Hypothalamus (tissue), 51 donors: ENCODE data around the gene FHIT.

ENCODE experiments used
- DNase-seq, 51 donors: peaks; one replicate each; lab custom pipeline; 2025; lab: John Stamatoyannopoulos, UW

The FHIT gene

DNA sequence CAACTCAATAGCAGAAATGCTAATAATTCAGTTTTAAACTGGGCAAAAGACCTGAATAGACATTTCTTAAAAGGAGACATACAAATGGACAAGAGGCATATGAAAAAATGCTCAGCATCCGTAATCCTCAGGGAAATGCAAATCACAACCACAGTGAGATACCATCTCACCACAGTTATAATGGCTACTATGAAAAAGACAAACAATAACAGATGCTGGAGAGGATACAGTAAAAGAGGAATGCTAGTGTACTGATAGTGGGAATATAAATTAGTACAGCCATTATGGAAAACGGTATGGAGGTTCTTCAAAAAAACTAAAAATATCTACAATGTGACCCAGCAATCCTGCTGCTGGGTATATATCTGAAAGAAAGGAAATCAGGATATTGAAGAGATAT lies 367.2 kb downstream of the FHIT start:
- DNase-seq: no peak

DNA sequence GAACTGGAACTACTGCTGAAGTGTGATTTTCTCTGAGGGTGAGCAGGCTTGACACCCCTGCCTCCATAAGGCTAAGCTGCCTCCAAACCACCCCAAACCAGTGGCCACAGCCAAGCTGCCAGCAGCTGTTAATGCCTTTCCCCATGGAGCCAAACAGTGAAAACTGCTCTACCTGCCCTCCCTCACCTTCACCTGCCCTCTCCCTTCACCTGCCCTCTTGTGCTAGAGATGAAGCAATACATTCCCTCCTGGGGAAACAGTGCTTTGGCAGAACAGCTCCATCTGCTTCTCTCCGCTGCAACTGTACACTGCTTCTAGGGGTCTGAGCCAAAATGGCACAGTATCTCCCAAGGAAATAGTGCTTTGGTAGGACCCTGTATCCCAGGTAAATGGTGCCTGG lies 374.1 kb downstream of the FHIT start:
- DNase-seq: no peak

DNA sequence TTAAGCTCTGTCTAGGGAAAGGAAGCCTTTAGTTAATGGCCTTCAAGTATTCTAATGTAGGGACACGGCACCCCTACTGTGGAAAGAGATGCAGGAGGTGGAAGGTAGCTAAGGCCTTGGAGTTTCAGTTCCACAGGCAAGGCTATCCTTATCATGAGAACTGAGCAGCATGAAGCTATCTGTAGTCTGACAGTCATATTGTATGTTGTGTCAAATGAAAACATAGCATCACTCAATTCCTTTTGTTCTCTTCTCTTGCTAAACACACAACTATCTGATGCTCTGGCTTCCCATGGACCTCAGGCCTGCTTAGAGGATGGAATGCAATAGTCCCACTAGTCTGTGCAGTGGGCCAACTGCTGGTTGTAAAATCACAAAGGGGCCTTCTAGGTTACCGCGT lies 380.9 kb downstream of the FHIT start:
- DNase-seq: no peak

DNA sequence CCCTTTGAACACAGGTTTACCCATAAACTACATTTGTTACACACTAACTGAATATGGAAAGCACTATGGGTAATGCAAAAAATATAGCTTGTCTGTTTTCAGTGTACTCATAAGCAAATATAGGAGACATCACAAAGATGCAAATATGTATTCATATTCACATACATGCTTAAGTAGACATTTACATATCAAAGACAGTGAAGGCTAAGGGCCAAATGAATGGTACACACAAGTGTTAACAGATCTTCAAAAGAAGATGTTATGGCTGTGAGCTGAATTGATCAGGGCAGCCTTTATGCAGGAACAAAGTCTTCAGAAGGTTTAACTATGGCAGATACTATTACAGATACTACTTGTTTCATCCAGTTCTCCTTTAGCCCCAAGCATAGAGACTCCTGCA lies 384.1 kb downstream of the FHIT start:
- DNase-seq: no peak

DNA sequence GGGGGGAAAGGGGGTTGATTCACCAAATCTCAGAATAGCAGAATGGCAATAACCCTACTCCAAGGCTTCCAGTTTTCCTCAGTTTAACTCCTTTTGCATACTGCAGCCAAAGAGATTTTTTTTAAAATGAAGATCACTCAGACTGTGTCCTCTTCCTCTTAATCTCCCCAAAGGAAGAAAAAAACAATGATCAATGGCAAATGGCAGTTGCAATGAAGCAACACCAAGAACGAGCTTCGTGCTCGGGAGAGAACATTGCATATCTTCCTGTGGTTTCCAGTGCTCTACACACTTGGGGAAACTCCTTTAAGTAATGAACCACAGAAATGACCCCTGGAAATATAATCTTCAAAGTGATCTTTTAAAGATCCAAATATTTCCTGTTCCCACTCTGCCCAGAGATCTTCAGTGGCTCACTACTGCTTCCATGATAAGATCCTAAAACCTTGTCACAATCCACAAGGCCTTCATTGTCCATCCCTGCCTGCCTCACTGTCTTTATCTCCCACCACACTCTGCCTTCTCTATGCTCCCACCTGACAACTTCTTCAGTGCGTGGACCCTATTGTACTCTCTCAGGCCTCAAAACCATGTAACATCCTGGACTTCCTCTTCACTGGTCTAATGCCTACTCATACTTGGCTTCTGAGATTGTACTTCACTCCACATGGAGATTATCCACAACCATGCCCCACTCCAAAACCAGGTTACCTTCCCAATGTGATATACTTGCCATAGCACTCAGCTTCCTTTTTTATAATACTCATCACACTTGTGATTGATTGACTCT lies 394.8 kb downstream of the FHIT start:
- no peak for DNase-seq

- DNase-seq: no peak
Measured at GRCh38 chr3:60855250-60855649, 396.0 kb downstream of the FHIT start.

DNA sequence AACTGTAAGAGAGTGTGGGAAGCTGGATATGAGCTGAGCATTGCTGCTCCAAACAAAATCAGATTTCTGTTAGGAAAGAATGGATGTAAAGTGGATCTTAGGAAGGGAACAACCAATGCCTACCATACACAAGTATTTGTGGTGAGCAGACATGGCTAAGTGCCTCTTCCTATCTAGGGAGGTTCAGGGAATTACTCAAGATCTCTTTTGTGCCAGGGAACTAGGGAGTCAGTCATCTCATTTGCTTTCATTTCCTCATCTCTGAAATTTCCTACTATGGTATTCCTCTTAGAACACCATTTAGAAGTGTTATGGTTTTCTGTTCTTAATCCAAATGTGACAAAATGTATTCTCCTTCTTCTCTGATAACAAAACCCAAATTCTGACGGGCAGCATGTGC lies 396.5 kb downstream of the FHIT start:
- DNase-seq: no peak

DNA sequence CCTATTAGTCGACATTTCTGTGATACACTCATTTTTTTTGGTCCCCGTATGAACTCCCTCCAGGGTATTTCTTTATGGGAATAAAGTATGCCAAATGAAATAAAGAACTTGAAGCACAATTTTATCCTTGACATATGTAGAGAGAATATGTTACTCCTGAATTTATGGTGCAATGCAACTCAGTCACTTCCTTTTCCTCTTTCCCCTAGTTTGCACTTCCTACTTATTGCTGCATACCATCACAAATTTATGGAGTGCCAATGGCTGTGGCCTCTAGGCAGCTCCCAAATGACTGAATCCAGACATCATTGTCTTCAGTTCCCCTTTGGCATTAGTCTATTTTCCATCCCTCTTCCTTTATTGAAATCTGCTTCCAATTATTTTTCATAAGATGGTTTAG lies 403.5 kb downstream of the FHIT start:
- no peak for DNase-seq

- DNase-seq: no peak
Measured at GRCh38 chr3:60844256-60844655, 407.0 kb downstream of the FHIT start.

DNA sequence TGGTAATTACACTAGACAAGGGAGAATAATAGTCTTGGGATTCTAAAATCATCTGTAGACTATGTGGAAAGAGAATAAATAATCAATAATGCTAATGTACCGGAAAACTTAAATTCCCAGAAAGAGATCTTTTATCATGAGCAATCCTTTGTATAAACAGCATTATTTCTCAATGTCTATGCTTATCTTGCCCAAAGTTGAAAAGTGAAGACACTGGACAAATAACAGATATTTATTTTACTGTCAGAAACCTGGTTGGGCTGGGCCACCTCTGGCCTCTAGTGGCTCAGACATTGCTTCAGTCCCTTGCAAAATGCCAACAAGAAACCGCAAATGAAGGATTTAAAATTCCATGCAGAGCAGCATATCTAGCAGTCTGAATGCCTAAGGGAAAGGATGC lies 409.9 kb downstream of the FHIT start:
- DNase-seq: no peak

DNA sequence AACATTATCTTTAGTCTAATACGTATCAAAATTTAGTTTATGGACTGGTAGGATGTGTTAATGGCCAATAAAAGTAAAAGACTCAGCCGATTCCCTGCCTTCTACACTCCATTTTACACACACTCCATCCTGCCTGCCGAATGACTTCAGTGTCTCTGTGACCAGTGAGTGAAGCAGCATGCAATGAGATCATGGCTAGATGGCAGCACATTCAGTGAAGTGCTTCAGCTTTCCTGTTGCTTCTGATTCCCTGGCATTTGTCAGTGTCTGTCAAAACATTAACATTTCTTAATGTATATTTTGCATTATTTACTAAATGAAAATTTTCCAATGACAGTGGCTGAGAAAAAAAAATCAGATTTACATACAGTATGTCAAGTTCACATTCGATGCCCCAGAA lies 412.0 kb downstream of the FHIT start:
- DNase-seq: peak in 26 of 51 donors; percentile 0 to 44 (median 11)

DNA sequence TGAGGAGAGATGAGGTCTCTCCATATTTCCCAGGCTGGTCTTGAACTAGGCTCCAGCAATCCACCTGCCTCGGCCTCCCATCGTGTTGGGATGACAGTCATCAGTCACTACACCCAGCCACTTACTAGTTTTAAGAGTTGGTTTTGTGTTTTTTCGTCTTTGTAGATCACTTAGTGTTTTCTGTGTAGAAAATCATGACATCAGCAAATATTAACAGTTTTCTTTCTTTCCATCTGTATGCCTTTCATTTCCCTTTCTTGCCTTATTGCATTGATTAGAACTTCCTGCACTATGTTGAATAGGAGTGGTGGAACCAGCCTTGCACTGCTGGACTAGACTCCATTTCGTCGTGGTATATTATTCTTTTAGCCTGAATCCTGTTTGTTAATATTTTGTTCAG lies 415.5 kb downstream of the FHIT start:
- DNase-seq: no peak

GRCh38 chr3:60829058-60829457 lies 422.2 kb downstream of the FHIT start:
- DNase-seq: no peak

DNA sequence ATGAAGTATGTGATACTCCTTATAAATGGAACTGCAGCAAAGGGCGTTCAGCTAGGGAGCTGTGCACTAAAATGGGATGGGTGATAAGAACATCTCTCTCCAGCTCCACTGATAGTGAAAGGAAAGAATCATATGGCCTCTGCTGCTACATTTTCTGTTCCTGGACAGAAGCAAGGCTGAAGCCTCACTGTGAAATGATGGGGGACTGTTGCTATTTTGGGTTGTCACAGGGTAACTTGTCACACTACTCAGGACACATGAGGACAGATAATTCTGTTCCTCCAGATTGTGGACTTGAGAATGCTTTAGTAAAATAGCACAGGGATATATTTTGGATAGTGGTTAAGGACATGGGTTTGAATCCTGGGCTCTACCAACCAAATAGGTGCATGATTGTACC lies 423.6 kb downstream of the FHIT start:
- DNase-seq: no peak

DNA sequence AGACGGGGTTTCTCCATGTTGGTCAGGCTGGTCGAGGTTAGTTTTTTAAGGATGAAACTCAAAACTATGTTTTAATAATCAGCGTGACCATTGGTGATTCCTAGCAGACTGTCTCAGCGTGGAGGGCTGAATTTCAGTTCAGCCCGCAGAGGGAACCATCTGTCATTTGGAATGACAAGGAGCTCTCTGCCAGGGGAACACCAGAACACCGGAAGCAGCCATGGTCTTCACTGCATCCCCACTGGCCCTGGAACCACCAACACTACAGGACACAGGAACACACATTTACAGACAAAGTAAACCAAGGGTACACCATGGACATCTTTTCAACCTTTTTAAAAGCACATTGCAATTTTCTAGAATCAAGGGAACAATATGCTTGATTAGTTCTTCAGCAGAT lies 424.7 kb downstream of the FHIT start:
- DNase-seq: no peak

GRCh38 chr3:60812502-60812901 lies 438.8 kb downstream of the FHIT start:
- no peak for DNase-seq

- DNase-seq: no peak
Measured at GRCh38 chr3:60810881-60811280, 440.4 kb downstream of the FHIT start.

GRCh38 chr3:60809857-60810610 lies 441.2 kb downstream of the FHIT start:
- no peak for DNase-seq

DNA sequence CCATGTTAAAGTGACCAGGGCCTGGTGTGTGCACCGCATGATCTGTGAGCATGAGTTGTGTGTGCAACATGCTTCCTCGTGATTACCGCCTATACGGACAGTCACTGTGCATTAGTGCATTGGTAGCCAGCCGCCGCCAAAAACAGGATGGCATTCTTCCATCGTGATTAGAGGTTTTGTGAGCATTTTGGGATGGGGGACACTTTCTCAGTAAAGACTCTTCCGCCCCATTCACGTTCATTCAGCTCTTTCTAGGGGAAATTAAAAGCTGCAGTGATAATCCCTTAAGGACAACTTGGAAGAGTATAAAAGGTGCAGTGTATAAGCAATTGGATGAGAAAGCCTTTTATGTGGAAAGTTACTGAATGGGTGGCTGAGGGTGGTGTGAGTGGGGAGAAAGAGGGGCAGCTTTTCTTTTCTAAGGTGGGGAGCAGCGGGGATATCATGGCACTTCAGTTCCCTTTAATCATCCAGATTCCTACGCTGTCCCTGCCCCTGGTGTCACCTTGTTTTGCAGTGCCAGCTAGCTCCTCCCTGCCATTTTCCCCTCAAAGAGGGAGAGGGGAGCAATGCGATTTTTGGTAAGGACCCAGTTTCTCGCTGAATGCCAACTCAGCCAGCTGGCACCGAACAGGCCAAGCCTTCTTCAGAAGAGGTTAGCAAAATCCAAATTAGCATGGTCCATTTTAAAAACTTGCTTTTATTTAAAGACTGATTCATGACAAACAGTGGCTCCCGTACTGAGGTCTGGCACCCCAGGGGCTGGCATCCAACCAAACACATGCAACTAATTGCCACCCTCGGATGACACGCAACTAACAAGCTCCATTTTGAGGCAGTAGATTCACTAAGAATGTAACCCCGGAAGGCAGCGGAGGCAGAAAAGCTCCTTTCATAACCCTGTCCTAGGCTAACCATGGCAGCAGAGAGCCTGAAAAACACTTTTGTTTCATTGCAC lies 447.8 kb downstream of the FHIT start:
- DNase-seq: peak in 40 of 51 donors; percentile 1 to 48 (median 22)

DNA sequence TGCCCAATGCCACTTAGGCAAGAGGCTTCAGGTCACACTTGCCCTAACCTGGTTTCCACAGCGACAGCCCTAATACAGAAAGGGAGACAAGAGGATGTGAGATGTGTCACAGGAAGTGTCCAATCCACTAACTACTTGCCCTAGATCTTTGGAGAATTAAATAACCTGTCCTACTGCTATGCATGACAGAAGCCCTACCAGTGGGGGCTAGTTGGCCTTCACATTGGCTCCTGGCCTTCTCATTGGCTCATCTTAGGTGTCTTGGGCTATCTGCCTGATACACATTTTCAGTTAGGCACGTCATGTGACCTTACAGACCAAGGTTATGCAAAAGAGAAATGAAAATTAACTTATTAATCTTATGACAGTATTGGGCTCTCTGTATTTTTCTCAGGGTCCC lies 449.9 kb downstream of the FHIT start:
- DNase-seq: no peak

- no peak for DNase-seq
Measured at GRCh38 chr3:60798456-60798855, 452.8 kb downstream of the FHIT start.
